Adipocyte (in vitro differentiated cells): ENCODE results near the gene SLC22A7.

Source experiments
- DNase-seq: peaks from one replicate; pipeline ENCODE4 v3.0.0-alpha.2; 2015; ENCODE audit warnings: low read depth
- H3K27me3 ChIP-seq: replicated peaks from 2 replicates; pipeline ENCODE4 v1.7.0; 2013; ENCODE audit warnings: mild to moderate bottlenecking, low read length, moderate library complexity; ENCODE audit not compliant: control insufficient read depth, insufficient read depth
- H3K36me3 ChIP-seq: 2 replicates; pipeline ENCODE4 v1.7.0; 2013; ENCODE audit warnings: low read length, mild to moderate bottlenecking, moderate library complexity; ENCODE audit not compliant: control insufficient read depth, insufficient read depth, severe bottlenecking
- H3K4me1 ChIP-seq: 2 replicates; pipeline ENCODE4 v1.7.0; 2013; ENCODE audit warnings: mild to moderate bottlenecking, low read length, moderate library complexity; ENCODE audit not compliant: control insufficient read depth, insufficient read depth
- H3K4me3 ChIP-seq: 2 replicates; pipeline ENCODE4 v1.7.0; 2013; ENCODE audit warnings: mild to moderate bottlenecking, low read length, moderate library complexity
- H3K9ac ChIP-seq: 2 replicates; pipeline ENCODE4 v1.7.0; 2013; ENCODE audit warnings: mild to moderate bottlenecking, low read length, moderate library complexity
- H3K9me3 ChIP-seq: 2 replicates; pipeline ENCODE4 v1.7.0; 2013; ENCODE audit warnings: mild to moderate bottlenecking, low read length, moderate library complexity; ENCODE audit not compliant: control insufficient read depth

SLC22A7 gene

DNA sequence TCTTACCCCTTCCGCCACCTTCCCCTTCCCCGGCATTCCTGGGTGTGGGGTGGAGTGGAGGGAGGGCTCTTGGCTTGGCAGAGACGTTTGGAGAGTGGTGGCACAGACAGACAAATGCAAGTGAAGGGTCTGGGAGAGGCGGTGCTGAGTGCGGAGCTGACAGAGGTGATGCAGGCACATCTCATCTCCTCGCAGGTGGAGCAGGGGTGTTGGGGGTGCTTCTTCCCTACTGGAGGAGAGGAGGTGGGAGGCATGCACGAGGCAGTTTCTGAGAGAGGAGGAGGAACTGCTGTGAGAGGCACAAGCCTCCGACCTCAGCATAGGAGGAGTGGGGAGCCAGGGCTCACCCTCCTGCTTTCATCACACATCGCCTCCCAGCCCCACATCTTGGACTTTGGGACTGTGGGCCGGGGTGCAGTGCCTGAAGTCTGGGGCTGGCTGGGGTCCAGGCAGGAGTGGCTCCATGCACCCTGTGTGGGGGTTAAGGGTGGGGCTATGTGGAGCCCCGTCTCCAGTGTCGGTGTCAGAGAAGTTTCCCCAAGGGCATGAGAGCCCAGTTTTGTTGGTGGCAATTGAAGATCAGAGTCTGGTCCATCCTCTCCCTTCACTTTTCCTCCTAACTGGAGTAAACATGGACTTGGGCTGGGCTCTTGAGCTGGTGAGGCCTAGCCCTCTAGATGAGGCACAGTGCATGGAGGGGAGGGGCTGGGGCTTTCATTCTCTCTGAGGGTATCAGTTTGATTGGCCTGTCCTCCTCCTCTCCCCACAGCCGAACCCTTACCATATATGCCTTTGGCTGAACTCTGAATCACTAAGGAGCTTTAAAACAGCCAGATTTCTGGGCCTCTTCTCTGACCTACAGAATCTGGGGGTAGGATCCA is 20.2 kb upstream of the SLC22A7 start:
- Histone ChIP-seq H3K4me3 (no peak overlapping the region), H3K4me1 (no peaks in the 10 kb centered on the region), H3K9ac (no peak overlapping the region), H3K9me3 (no peaks in the 10 kb centered on the region), H3K27me3 (peaks cover 40% of the 10 kb centered on the region), H3K36me3 (no peaks in the 10 kb centered on the region)
- no peak for DNase-seq

DNA sequence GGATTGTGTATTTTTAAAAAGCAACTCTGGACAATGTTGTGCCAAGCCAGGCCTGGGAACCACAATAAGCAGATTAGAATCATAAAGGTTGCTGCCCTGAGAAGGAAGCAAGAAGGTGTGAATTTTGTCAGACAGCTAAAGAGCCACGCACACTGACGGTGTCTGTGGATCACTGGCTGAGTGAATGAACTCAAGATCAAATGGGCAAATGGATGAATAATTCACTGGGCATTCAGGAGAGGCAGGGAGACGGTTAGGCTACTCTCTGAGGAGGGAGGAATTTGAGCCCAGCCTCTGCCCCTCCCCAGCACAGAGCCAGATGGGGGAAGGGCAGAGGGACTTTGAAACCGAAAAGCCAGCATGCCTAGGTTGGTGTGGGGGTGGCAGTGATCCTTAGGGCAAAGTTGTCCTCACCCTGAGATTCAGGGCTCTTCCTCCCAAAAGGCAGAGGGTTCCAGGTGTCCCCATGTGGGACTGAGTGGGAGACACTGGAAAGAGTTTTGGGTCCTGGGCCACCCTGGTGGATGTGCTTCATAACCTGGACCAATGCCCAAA is 19.5 kb upstream of the SLC22A7 start:
- H3K9ac ChIP-seq: no peak overlapping the region
- H3K36me3 ChIP-seq: no peaks in the 10 kb centered on the region
- DNase-seq: peak; percentile 33
- no peaks in the 10 kb centered on the region for H3K4me1 ChIP-seq
- no peak overlapping the region for H3K4me3 ChIP-seq
- peaks cover 36% of the 10 kb centered on the region for H3K27me3 ChIP-seq
- no peaks in the 10 kb centered on the region for H3K9me3 ChIP-seq

DNA sequence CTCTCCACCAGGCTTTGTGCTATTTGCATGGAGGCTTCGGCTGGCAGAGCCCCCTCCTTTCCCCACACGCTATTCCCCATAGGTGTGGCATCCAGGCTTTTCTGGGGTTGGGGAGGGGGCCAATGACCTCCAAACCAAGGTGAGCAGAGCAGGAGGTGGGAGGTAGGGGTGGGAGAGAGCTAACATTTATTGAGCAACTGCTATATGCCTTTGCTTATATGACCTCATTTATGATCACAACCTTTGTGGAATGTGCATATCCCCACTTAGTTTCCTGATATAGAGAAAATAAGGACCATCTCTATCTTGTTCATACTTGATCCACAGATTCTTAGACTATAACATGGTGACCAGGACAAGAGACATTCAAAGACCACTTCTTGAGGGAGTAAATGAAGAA is 17.8 kb upstream of the SLC22A7 start:
- no peak for DNase-seq
- Histone ChIP-seq H3K9ac (no peak overlapping the region), H3K36me3 (no peaks in the 10 kb centered on the region), H3K9me3 (no peaks in the 10 kb centered on the region), H3K4me1 (no peaks in the 10 kb centered on the region), H3K27me3 (peaks cover 27% of the 10 kb centered on the region), H3K4me3 (no peak overlapping the region)

DNA sequence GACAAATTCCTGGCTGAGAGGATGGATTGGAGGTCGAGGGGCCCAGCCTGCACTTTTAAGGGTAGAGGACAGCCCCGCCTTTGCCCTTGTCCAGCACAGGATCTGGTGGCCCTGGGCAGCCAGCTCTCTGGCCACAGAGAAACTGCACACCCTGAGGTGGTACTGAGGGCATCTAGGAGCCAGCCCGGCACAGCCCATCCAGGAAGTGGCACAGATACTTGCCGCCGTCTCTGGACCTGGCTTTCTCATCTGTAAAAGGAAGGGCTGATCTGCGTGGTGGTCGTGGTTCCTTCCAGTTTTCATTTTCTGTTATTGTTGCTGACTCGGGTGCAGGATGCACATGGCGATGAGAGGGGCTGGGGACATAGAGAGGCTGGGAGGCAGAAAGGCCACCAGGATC is 16.0 kb upstream of the SLC22A7 start:
- Histone ChIP-seq H3K36me3 (no peaks in the 10 kb centered on the region), H3K4me1 (no peaks in the 10 kb centered on the region), H3K4me3 (no peak overlapping the region), H3K9ac (no peak overlapping the region), H3K27me3 (peaks cover 42% of the 10 kb centered on the region), H3K9me3 (no peaks in the 10 kb centered on the region)
- no peak for DNase-seq

DNA sequence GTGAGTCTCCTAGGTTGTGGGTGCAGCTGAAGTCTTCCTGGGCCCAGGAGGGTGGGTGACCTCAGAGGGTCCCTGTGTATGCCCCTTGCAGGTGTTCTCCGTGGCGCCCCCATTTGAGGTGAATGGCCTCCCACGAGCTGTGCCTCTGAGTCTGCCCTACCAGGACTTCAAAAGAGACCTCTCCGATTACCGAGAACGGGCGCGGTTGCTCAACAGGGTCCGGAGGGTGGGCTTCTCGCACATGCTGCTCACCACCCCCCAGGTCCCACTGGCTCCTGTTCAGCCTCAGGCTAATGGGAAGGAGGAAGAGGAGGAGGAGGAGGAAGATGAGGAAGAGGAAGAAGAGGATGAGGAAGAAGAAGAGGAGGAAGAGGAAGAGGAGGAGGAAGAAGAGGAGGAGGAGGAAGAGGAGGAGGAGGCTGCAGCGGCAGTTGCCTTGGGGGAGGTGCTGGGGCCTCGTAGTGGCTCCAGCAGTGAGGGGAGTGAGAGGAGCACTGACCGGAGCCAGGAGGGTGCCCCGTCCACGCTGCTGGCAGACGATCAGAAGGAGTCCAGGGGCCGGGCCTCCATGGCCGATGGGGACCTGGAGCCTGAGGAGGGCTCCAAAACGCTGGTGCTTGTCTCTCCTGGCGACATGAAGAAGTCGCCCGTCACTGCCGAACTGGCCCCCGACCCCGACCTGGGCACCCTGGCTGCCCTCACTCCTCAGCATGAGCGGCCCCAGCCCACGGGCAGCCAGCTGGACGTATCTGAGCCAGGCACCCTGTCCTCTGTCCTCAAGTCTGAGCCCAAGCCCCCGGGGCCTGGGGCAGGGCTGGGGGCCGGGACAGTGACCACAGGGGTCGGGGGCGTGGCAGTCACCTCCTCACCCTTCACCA is 15.2 kb upstream of the SLC22A7 start:
- no peak overlapping the region for H3K9ac ChIP-seq
- no peaks in the 10 kb centered on the region for H3K9me3 ChIP-seq
- DNase-seq: no peak
- no peaks in the 10 kb centered on the region for H3K4me1 ChIP-seq
- H3K36me3 ChIP-seq: no peaks in the 10 kb centered on the region
- no peak overlapping the region for H3K4me3 ChIP-seq
- peaks cover 45% of the 10 kb centered on the region for H3K27me3 ChIP-seq

DNA sequence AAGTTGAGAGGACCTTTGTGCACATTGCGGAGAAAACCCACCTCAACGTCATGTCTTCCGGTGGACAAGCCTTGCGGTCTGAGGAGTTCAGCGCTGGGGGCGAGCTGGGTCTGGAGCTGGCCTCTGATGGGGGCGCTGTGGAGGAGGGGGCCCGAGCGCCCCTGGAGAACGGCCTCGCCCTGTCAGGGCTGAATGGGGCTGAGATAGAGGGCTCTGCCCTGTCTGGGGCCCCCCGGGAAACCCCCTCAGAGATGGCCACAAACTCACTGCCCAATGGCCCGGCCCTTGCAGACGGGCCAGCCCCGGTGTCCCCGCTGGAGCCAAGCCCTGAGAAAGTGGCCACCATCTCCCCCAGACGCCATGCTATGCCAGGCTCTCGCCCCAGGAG is 14.6 kb upstream of the SLC22A7 start:
- H3K9me3 ChIP-seq: no peaks in the 10 kb centered on the region
- DNase-seq: no peak
- H3K36me3 ChIP-seq: no peaks in the 10 kb centered on the region
- no peak overlapping the region for H3K9ac ChIP-seq
- no peak overlapping the region for H3K4me3 ChIP-seq
- H3K27me3 ChIP-seq: peaks cover 48% of the 10 kb centered on the region
- no peaks in the 10 kb centered on the region for H3K4me1 ChIP-seq

DNA sequence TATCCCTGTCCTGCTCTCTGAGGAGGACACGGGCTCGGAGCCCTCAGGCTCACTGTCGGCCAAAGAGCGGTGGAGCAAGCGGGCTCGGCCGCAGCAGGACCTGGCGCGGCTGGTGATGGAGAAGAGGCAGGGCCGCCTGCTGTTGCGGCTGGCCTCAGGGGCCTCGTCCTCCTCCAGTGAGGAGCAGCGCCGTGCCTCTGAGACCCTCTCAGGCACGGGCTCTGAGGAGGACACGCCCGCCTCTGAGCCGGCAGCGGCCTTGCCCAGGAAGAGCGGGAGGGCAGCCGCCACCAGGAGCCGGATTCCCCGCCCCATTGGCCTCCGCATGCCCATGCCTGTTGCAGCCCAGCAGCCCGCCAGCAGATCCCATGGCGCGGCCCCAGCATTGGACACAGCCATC is 14.2 kb upstream of the SLC22A7 start:
- H3K4me3 ChIP-seq: no peak overlapping the region
- H3K4me1 ChIP-seq: no peaks in the 10 kb centered on the region
- no peaks in the 10 kb centered on the region for H3K9me3 ChIP-seq
- no peak overlapping the region for H3K9ac ChIP-seq
- H3K36me3 ChIP-seq: no peaks in the 10 kb centered on the region
- DNase-seq: no peak
- H3K27me3 ChIP-seq: peaks cover 48% of the 10 kb centered on the region

DNA sequence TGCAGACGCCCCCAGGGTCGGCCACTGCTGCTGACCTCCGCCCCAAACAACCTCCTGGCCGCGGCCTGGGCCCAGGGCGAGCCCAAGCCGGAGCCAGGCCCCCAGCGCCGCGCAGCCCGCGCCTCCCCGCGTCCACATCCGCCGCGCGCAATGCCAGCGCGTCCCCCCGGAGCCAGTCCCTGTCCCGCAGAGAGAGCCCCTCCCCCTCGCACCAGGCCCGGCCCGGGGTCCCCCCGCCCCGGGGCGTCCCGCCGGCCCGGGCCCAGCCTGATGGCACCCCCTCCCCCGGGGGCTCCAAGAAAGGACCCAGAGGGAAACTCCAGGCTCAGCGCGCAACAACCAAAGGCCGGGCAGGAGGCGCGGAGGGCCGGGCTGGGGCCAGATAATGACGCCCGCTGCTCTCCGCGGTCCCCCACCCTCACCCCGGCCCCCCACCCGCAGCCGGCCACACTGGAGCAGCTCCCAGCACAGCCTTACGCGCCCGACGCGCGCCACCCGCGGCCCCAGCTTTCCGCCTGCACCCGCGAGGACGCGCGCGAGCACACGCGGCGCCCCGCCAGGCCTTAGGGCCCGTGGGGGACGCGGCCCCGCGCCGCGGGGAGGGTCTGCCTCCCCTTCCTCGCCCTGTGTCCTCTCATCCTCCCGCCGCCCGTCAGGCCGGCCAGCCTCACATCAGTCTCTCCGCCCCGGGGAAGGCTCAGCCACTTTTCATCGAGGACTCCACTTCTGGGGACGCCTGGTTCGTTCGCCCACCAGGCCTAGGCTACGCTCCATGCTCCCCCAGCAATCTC is 12.9 kb upstream of the SLC22A7 start:
- no peak overlapping the region for H3K4me3 ChIP-seq

DNA sequence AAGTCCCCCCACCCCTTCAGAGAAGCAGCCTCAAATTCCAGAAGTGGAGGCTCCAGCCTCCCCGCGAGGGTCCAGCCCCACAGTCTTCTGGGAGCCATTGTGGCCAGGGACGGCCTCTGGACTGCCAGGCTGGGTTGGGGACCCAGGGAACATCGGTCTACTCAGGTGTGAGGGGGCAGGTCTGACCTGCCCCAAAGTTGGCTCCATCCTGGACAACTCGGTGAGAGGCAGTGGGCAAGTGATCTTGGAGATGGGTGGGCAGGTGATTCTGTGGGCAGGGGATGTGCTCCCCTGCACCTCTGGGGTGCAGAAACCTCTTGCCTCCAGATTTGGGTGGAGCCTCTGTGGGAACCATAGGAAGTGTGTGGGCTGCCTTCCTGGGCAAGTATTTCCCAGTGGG is 12.2 kb upstream of the SLC22A7 start:
- peaks cover 39% of the 10 kb centered on the region for H3K27me3 ChIP-seq
- no peak for DNase-seq
- H3K9me3 ChIP-seq: no peaks in the 10 kb centered on the region
- H3K4me3 ChIP-seq: no peak overlapping the region
- no peaks in the 10 kb centered on the region for H3K4me1 ChIP-seq
- H3K36me3 ChIP-seq: no peaks in the 10 kb centered on the region
- no peak overlapping the region for H3K9ac ChIP-seq

More for the DNA sequence above, 12.9 kb upstream of the SLC22A7 start:
- no peaks in the 10 kb centered on the region for H3K36me3 ChIP-seq
- peaks cover 44% of the 10 kb centered on the region for H3K27me3 ChIP-seq
- H3K9me3 ChIP-seq: no peaks in the 10 kb centered on the region
- no peak overlapping the region for H3K9ac ChIP-seq
- no peak for DNase-seq
- no peaks in the 10 kb centered on the region for H3K4me1 ChIP-seq

DNA sequence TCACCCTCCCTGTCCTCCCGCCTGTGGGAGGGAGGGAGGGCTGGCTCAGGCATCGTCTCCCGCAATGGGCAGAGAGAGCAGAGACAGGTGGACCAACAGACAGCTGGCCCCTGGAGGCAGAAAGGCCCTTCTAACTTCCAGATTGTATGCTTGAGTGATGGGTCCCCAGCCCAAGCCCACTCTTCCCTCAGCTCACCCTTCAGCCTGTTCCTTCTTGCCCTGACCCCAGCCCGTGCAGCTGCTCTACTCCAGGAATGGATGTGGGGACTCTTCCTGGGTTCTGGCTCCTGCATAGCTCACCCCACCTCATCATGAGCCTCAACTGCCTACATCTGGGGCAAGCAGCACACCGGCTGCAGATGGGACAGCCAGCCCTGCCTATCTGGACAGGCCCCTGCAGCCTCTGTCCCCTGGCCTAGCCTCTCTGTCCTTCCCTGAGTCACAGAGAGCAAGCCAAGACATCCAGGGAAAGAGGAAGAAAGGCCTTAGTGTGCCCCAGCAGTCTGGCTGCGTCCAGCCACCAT is 11.5 kb upstream of the SLC22A7 start:
- no peaks in the 10 kb centered on the region for H3K4me1 ChIP-seq
- no peak for DNase-seq
- H3K27me3 ChIP-seq: peaks cover 36% of the 10 kb centered on the region
- H3K4me3 ChIP-seq: no peak overlapping the region
- H3K9ac ChIP-seq: no peak overlapping the region
- no peaks in the 10 kb centered on the region for H3K9me3 ChIP-seq
- H3K36me3 ChIP-seq: no peaks in the 10 kb centered on the region
